IMR-90 (cell line): ENCODE results near the gene PLD5. TPM values are rescaled to one million over a fixed set of nuclear protein-coding genes. Genes with fewer than 3 reads are reported as not detected.
"Not testable (repeated sequence)": the region's sequence is repeated elsewhere in the genome, so short reads cannot be mapped to it uniquely, and the experiment has no call there.

Source experiments
- ATAC-seq: fragments of 200-7000 bp; cut with Tn5 transposase; 2 replicates; pipeline ENCODE4 v1.9.1; 2020; ENCODE audit warnings: low read depth, mild to moderate bottlenecking, moderate library complexity
- BruUV-seq: library from RNA; stranded (reverse); fragments of 400-500 nt; replicated peaks from 2 replicates; lab custom pipeline; 2021; lab: Mats Ljungman, UMichigan
- CTCF ChIA-PET: fragments of 300-600 bp; formaldehyde crosslinking; extraction: SDS; loops from one replicate; lab custom pipeline; 2021; ENCODE audit warnings: antibody characterized with exemption; lab: Yijun Ruan, JAX
- POLR2A ChIA-PET: fragments of 300-600 bp; sonication (Branson Sonifier 250); formaldehyde crosslinking; loops from one replicate; lab custom pipeline; 2022; ENCODE audit warnings: antibody characterized with exemption; ENCODE audit not compliant: unreplicated experiment; lab: Charles Lee
- DNase-seq: peaks from one replicate; pipeline ENCODE4 v3.0.0; 2013
- H2AFZ ChIP-seq: replicated peaks from 2 replicates; pipeline ENCODE3; 2013; ENCODE audit warnings: low read length, mild to moderate bottlenecking; ENCODE audit not compliant: poor library complexity
- H2AK5ac ChIP-seq: 2 replicates; pipeline ENCODE4 v1.6.1; 2013; ENCODE audit warnings: low read depth, low read length, inconsistent platforms
- H2AK9ac ChIP-seq: replicated peaks from 2 replicates; pipeline ENCODE3; 2013; ENCODE audit warnings: mild to moderate bottlenecking, low read depth, low read length, moderate library complexity; ENCODE audit not compliant: poor library complexity
- H2BK120ac ChIP-seq: 2 replicates; pipeline ENCODE4 v1.6.1; 2013; ENCODE audit warnings: low read depth, low read length, inconsistent platforms
- H2BK15ac ChIP-seq: 3 replicates; pipeline ENCODE4 v1.6.1; 2013; ENCODE audit warnings: low read depth, low read length, inconsistent platforms
- H2BK20ac ChIP-seq: 2 replicates; pipeline ENCODE4 v1.6.1; 2013; ENCODE audit warnings: low read depth, mild to moderate bottlenecking, inconsistent platforms, low read length, moderate library complexity
- H2BK5ac ChIP-seq: 2 replicates; pipeline ENCODE4 v1.6.1; 2013; ENCODE audit warnings: mild to moderate bottlenecking, low read depth, low read length, inconsistent platforms; ENCODE audit not compliant: poor library complexity, severe bottlenecking
- H3K14ac ChIP-seq: replicated peaks from 2 replicates; pipeline ENCODE4 v1.6.1; 2013; ENCODE audit warnings: low read depth, low read length, inconsistent platforms
- H3K18ac ChIP-seq: 2 replicates; pipeline ENCODE4 v1.6.1; 2013; ENCODE audit warnings: low read depth, low read length, control low read depth
- H3K23ac ChIP-seq: 2 replicates; pipeline ENCODE4 v1.6.1; 2013; ENCODE audit warnings: low read depth, low read length, inconsistent platforms
- H3K27ac ChIP-seq: 2 replicates; pipeline ENCODE4 v1.5.1; 2013; ENCODE audit warnings: mild to moderate bottlenecking, control low read depth, low read length; ENCODE audit not compliant: insufficient read depth
- H3K27me3 ChIP-seq: 2 replicates; pipeline ENCODE4 v1.6.1; 2013; ENCODE audit warnings: low read length; ENCODE audit not compliant: control insufficient read depth, insufficient read depth
- H3K36me3 ChIP-seq: 2 replicates; pipeline ENCODE4 v1.6.1; 2013; ENCODE audit warnings: low read length, mixed read lengths; ENCODE audit not compliant: control insufficient read depth, insufficient read depth
- H3K4ac ChIP-seq: 2 replicates; pipeline ENCODE4 v1.6.1; 2013; ENCODE audit warnings: low read depth, low read length, inconsistent platforms
- H3K4me1 ChIP-seq: 2 replicates; pipeline ENCODE4 v1.6.1; 2013; ENCODE audit warnings: low read length, mixed read lengths; ENCODE audit not compliant: control insufficient read depth, insufficient read depth
- H3K4me2 ChIP-seq: 2 replicates; pipeline ENCODE4 v1.6.1; 2013; ENCODE audit warnings: low read depth, mild to moderate bottlenecking, control low read depth, low read length, moderate library complexity
- H3K4me3 ChIP-seq: 2 replicates; pipeline ENCODE4 v1.5.1; 2013; ENCODE audit warnings: low read depth, mild to moderate bottlenecking, control low read depth, low read length, moderate library complexity; ENCODE audit not compliant: insufficient read depth
- H3K56ac ChIP-seq: 2 replicates; pipeline ENCODE4 v1.6.1; 2013; ENCODE audit warnings: low read length, inconsistent platforms; ENCODE audit not compliant: insufficient read depth; ENCODE audit errors: extremely low read depth
- H3K79me1 ChIP-seq, 2 experiments: 2 replicates each; pipeline ENCODE4 v1.6.1; 2013; ENCODE audit warnings: low read length in 2 of 2, inconsistent platforms in 1 of 2, low read depth in 1 of 2
- H3K9ac ChIP-seq: 2 replicates; pipeline ENCODE4 v1.6.1; 2013; ENCODE audit warnings: low read depth, low read length, control low read depth
- H3K9me1 ChIP-seq: 2 replicates; pipeline ENCODE4 v1.6.1; 2013; ENCODE audit warnings: low read length, inconsistent platforms; ENCODE audit not compliant: insufficient read depth
- H3K9me3 ChIP-seq: 2 replicates; pipeline ENCODE4 v1.6.1; 2013; ENCODE audit warnings: low read length; ENCODE audit not compliant: control insufficient read depth, insufficient read depth
- H4K20me1 ChIP-seq: 2 replicates; pipeline ENCODE4 v1.6.1; 2013; ENCODE audit warnings: low read length, inconsistent platforms; ENCODE audit not compliant: insufficient read depth
- H4K5ac ChIP-seq: 2 replicates; pipeline ENCODE4 v1.6.1; 2013; ENCODE audit warnings: mild to moderate bottlenecking, low read depth, low read length, control low read depth
- H4K8ac ChIP-seq, 2 experiments: 2 replicates each; pipeline ENCODE4 v1.6.1; 2013; ENCODE audit warnings: low read depth in 2 of 2, low read length in 2 of 2, control low read depth in 1 of 2, inconsistent platforms in 1 of 2
- H4K91ac ChIP-seq: 2 replicates; pipeline ENCODE4 v1.6.1; 2013; ENCODE audit warnings: low read depth, low read length, inconsistent platforms; ENCODE audit not compliant: insufficient read depth
- WGBS, 2 experiments: methylation state at CpG; one replicate each; pipeline versions ENCODE4 v1.1.5 to v1.1.7; 2013; ENCODE audit warnings: missing lambda C conversion rate in 2 of 2; ENCODE audit not compliant: insufficient read length in 1 of 2; ENCODE audit errors: extremely low coverage in 2 of 2; 5-methylcytosine and 5-hydroxymethylcytosine counted together
- dilution Hi-C: fragments of 300-500 bp; cut with HindIII; formaldehyde crosslinking; loops from one replicate; pipeline ENCODE4 v1.14.3; 2018; ENCODE audit warnings: low sequenced_read_pairs; ENCODE audit not compliant: unreplicated experiment
- in situ Hi-C: fragments of 300-500 bp; cut with MboI; formaldehyde crosslinking; loops from 3 replicates; pipeline ENCODE4 v1.14.3; 2019; ENCODE audit warnings: low sequenced_read_pairs, inconsistent platforms, mixed read lengths
- intact Hi-C: fragments of 100-400 bp; cut with micrococcal nuclease; formaldehyde crosslinking; loops from 2 replicates; pipeline ENCODE4 v1.10.0; 2022
- polyA plus RNA-seq, 3 experiments: library from polyadenylated mRNA; depleted of rRNA; stranded (reverse); fragments of >200 nt; gene quantifications; 2 replicates each; pipeline ENCODE4 v1.2.3, GENCODE V29; 2012; ENCODE audit warnings: low replicate concordance in 1 of 3
- total RNA-seq: library from RNA; depleted of rRNA; stranded (reverse); fragments of >200 nt; gene quantifications from 2 replicates; pipeline ENCODE4 v1.2.3, GENCODE V29; 2012

The PLD5 gene
- total and polyA plus RNA-seq, 2 of the 4 experiments (the other 2 are of a cell fraction): not detected

- H3K27ac ChIP-seq, H2BK120ac ChIP-seq, H3K27me3 ChIP-seq, BruUV-seq, H4K5ac ChIP-seq, H3K9me1 ChIP-seq, DNase-seq, H4K20me1 ChIP-seq, H3K4me2 ChIP-seq, H2BK20ac ChIP-seq, H3K4me1 ChIP-seq, in situ Hi-C loops, CTCF ChIA-PET, POLR2A ChIA-PET, H2AFZ ChIP-seq, H3K14ac ChIP-seq, H2AK5ac ChIP-seq, H2BK5ac ChIP-seq, H3K4ac ChIP-seq, H4K91ac ChIP-seq, H4K8ac ChIP-seq, H3K9ac ChIP-seq, H3K36me3 ChIP-seq, H3K79me1 ChIP-seq, H2AK9ac ChIP-seq, ATAC-seq, H3K56ac ChIP-seq, intact Hi-C loops, H2BK15ac ChIP-seq, H3K4me3 ChIP-seq, dilution Hi-C loops, H3K23ac ChIP-seq, H3K18ac ChIP-seq: not testable (repeated sequence)
- no CpG with 5 or more reads among the region's 7 CpGs for WGBS, 2 experiments
- peaks cover 21% of the 10 kb centered on the region for H3K9me3 ChIP-seq
Observed at GRCh38 chr1:242210316-242210715, 314.2 kb downstream of the PLD5 start.
